ENCODE measurements around the gene CIAO3.

- TF ChIP-seq L3MBTL2 (conservative IDR thresholded peaks at IDR 0.05) (no peak), BHLHE40 (IDR thresholded peaks at IDR 0.05; ENCODE audit: borderline replicate concordance) (no peak), SP1 (IDR thresholded peaks at IDR 0.05) (no peak), PKNOX1 (IDR thresholded peaks at IDR 0.05) (no peak), FOXA1 (IDR thresholded peaks at IDR 0.05) (no peak), HDGF (IDR thresholded peaks at IDR 0.05; ENCODE audit: borderline replicate concordance) (no peak), FOXM1 (IDR thresholded peaks at IDR 0.05; ENCODE audit: borderline replicate concordance) (no peak), FOXK2 (IDR thresholded peaks at IDR 0.05) (no peak), LEF1 (IDR thresholded peaks at IDR 0.05; ENCODE audit: borderline replicate concordance) (no peak), NFRKB (IDR thresholded peaks at IDR 0.05) (no peak), CTBP1 (IDR thresholded peaks at IDR 0.05; ENCODE audit: borderline replicate concordance) (no peak), ELF4 (IDR thresholded peaks at IDR 0.05) (no peak)
These were observed 988 bp downstream of the CIAO3 start for GRCh38 chr16:739560-740458.
